ENCODE measurements around the gene KRTAP5-2. TPM values are rescaled to one million over a fixed set of nuclear protein-coding genes. Genes with fewer than 3 reads are reported as not detected.

The KRTAP5-2 gene
- total and polyA plus RNA-seq, 2 of the 8 experiments (the other 6 are each of a cell fraction or from before 2014, with no cell fraction given) = not detected

DNA sequence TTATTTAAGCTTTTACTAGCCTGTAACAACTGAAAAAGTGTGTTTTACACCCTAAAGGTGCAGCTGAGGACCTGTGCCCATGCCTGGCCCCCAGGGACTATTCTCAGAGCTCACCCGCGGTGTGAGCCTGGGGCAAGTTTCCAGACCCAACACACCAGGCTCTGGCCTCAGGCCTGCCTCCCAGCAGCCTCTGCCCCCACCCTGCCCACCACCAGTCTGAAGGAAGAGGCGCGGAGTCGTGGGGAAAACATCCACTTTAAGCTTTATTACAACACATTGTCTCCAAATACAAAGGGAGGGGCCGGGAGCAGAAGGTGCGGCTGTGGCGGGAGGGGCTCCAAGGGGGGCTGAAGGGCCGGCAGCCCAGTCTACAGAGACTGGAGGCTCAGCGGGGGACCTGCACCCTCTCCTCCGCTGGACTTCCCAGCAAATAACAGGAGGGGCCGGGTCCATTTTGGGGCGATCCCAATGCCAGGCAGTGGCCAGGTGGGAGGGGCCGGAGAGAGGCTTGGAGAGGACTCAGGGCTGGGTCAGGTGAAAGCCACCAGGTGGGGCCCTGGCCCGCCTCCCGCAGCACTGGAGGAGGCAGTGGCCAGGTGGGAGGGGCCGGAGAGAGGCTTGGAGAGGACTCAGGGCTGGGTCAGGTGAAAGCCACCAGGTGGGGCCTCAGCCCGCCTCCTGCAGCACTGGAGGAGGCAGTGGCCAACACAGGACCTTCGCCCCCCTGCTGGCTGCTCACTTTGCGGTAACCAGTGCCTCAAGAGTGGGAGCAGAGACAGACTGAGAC is 44.1 kb downstream of the KRTAP5-2 start (continued):
- TF ChIP-seq, protein P1, sequence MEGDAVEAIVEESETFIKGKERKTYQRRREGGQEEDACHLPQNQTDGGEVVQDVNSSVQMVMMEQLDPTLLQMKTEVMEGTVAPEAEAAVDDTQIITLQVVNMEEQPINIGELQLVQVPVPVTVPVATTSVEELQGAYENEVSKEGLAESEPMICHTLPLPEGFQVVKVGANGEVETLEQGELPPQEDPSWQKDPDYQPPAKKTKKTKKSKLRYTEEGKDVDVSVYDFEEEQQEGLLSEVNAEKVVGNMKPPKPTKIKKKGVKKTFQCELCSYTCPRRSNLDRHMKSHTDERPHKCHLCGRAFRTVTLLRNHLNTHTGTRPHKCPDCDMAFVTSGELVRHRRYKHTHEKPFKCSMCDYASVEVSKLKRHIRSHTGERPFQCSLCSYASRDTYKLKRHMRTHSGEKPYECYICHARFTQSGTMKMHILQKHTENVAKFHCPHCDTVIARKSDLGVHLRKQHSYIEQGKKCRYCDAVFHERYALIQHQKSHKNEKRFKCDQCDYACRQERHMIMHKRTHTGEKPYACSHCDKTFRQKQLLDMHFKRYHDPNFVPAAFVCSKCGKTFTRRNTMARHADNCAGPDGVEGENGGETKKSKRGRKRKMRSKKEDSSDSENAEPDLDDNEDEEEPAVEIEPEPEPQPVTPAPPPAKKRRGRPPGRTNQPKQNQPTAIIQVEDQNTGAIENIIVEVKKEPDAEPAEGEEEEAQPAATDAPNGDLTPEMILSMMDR (IDR thresholded peaks at IDR 0.05; ENCODE audit: control extremely low read depth in 1 of 3, insufficient read depth in 1 of 3, low read depth in 1 of 3, low read length in 3 of 3) = peak in 2 of 3 experiments; percentile 51 to 58; a peak in 3 of 4 replicates
- TF ChIP-seq TBP (IDR thresholded peaks at IDR 0.05; ENCODE audit: low read depth, low read length) (no peak), CBX5 (IDR thresholded peaks at IDR 0.05; ENCODE audit: low read depth, low read length) (no peak), MAFK (IDR thresholded peaks at IDR 0.05; ENCODE audit: low read depth, low read length) (no peak), EP300 (IDR thresholded peaks at IDR 0.05; ENCODE audit: borderline replicate concordance in 1 of 2, low read depth in 2 of 2, low read length in 2 of 2) (no peak), SP2 (IDR thresholded peaks at IDR 0.05; ENCODE audit: low read length) (no peak), GTF2F1 (IDR thresholded peaks at IDR 0.05; ENCODE audit: borderline replicate concordance, low read depth, low read length) (no peak)

Data from H1 (cell line).